MM.1S (cell line): Measurements from ENCODE around the gene OR8D1.

Experiments
- DNase-seq: peaks from one replicate; pipeline ENCODE4 v3.0.0-alpha.2; 2015
- H2AFZ ChIP-seq: fragments of 300-600 bp; sonication (generic); 2 replicates; pipeline ENCODE4 v1.6.0; 2016; ENCODE audit warnings: antibody characterized with exemption, low read length
- H3F3A ChIP-seq: fragments of 300-600 bp; sonication (generic); 2 replicates; pipeline ENCODE4 v1.6.1; 2016; ENCODE audit warnings: mild to moderate bottlenecking, antibody characterized with exemption, low read length, moderate library complexity, mixed read lengths; ENCODE audit not compliant: insufficient read depth
- H3K27ac ChIP-seq: fragments of 300-600 bp; sonication (generic); 2 replicates; pipeline ENCODE4 v1.5.1; 2016; ENCODE audit warnings: mild to moderate bottlenecking, low read length
- H3K27me3 ChIP-seq: fragments of 300-600 bp; sonication (generic); replicated peaks from 2 replicates; pipeline ENCODE4 v1.6.0; 2016; ENCODE audit warnings: low read length; ENCODE audit not compliant: insufficient read depth
- H3K36me3 ChIP-seq: fragments of 300-600 bp; sonication (generic); replicated peaks from 2 replicates; pipeline ENCODE4 v1.6.1; 2016; ENCODE audit warnings: mild to moderate bottlenecking, low read length, mixed read lengths; ENCODE audit not compliant: insufficient read depth
- H3K4me1 ChIP-seq: fragments of 300-600 bp; sonication (generic); 2 replicates; pipeline ENCODE4 v1.6.1; 2016; ENCODE audit warnings: low read length, mixed read lengths
- H3K4me2 ChIP-seq: fragments of 300-600 bp; sonication (generic); 2 replicates; pipeline ENCODE4 v1.6.0; 2016; ENCODE audit warnings: low read depth, low read length
- H3K4me3 ChIP-seq: fragments of 300-600 bp; sonication (generic); 2 replicates; pipeline ENCODE4 v1.5.1; 2016; ENCODE audit warnings: low read length, mixed read lengths
- H3K79me2 ChIP-seq: fragments of 300-600 bp; sonication (generic); 2 replicates; pipeline ENCODE4 v1.6.1; 2016; ENCODE audit warnings: mixed run types, low read length, mixed read lengths
- H3K9ac ChIP-seq: fragments of 300-600 bp; sonication (generic); 2 replicates; pipeline ENCODE4 v1.6.1; 2016; ENCODE audit warnings: low read length, mixed read lengths
- H3K9me2 ChIP-seq: fragments of 300-600 bp; sonication (generic); replicated peaks from 2 replicates; pipeline ENCODE4 v1.6.1; 2016; ENCODE audit warnings: mild to moderate bottlenecking, low read length, mixed read lengths; ENCODE audit not compliant: insufficient read depth
- H3K9me3 ChIP-seq: fragments of 300-600 bp; sonication (generic); replicated peaks from 2 replicates; pipeline ENCODE4 v1.6.1; 2016; ENCODE audit warnings: mild to moderate bottlenecking, low read length, mixed read lengths; ENCODE audit not compliant: insufficient read depth
- H4K20me1 ChIP-seq: fragments of 300-600 bp; sonication (generic); 2 replicates; pipeline ENCODE4 v1.6.1; 2016; ENCODE audit warnings: mild to moderate bottlenecking, low read length, moderate library complexity, mixed read lengths; ENCODE audit not compliant: insufficient read depth
- CTCF ChIP-seq: fragments of 300-600 bp; sonication (generic); IDR thresholded peaks from 2 replicates; pipeline ENCODE4 v1.5.1; 2016; ENCODE audit warnings: antibody characterized with exemption, low read length, mixed read lengths
- EZH2 ChIP-seq: fragments of 300-600 bp; sonication (generic); optimal IDR thresholded peaks from 2 replicates; pipeline ENCODE3; 2017; ENCODE audit warnings: low read depth, mild to moderate bottlenecking, antibody characterized with exemption, low read length, mixed read lengths
- EZH2phosphoT487 ChIP-seq: fragments of 300-600 bp; sonication (generic); IDR thresholded peaks from 2 replicates; pipeline ENCODE4 v1.6.1; 2018; ENCODE audit warnings: antibody characterized with exemption, low read length

Gene OR8D1

GRCh38 chr11:124331873-124332272 lies 18.1 kb upstream of the OR8D1 start:
- H3K9me3 ChIP-seq, result no peaks in the 10 kb centered on the region
- DNase-seq, result no peak
- TF ChIP-seq EZH2 (no peak), EZH2phosphoT487 (no peak), CTCF (no peak)
- H3K79me2 ChIP-seq, result no peaks in the 10 kb centered on the region
- no peak overlapping the region for H3K4me2 ChIP-seq
- no peak overlapping the region for H3K9ac ChIP-seq
- H2AFZ ChIP-seq, result no peak overlapping the region
- H3K27ac ChIP-seq, result no peak overlapping the region
- peaks cover 19% of the 10 kb centered on the region for H3K4me1 ChIP-seq
- H3F3A ChIP-seq, result peaks cover 12% of the 10 kb centered on the region
- no peaks in the 10 kb centered on the region for H4K20me1 ChIP-seq
- no peaks in the 10 kb centered on the region for H3K36me3 ChIP-seq
- no peak overlapping the region for H3K4me3 ChIP-seq
- no peaks in the 10 kb centered on the region for H3K9me2 ChIP-seq
- H3K27me3 ChIP-seq, result peaks cover 11% of the 10 kb centered on the region; the same call in 1 of the 2 replicates

- Histone ChIP-seq H3K4me1 (peaks cover 19% of the 10 kb centered on the region), H3K4me2 (peak overlapping the region; percentile 23; the same call in 1 of the 2 replicates), H3K27ac (no peak overlapping the region), H3K27me3 (peaks cover 11% of the 10 kb centered on the region; the same call in 1 of the 2 replicates), H3K9me3 (no peaks in the 10 kb centered on the region), H2AFZ (no peak overlapping the region), H3K9ac (no peak overlapping the region), H3K9me2 (no peaks in the 10 kb centered on the region), H3K79me2 (no peaks in the 10 kb centered on the region), H4K20me1 (no peaks in the 10 kb centered on the region), H3K36me3 (no peaks in the 10 kb centered on the region), H3F3A (peaks cover 12% of the 10 kb centered on the region), H3K4me3 (no peak overlapping the region)
- DNase-seq, result peak; percentile 80
- peak; percentile 24; the same call in 1 of the 2 replicates for TF ChIP-seq CTCF
- no peak for TF ChIP-seq EZH2phosphoT487
- no peak for TF ChIP-seq EZH2
Measured at GRCh38 chr11:124329787-124330478, 16.2 kb upstream of the OR8D1 start.

GRCh38 chr11:124327775-124328174 lies 14.0 kb upstream of the OR8D1 start:
- H3F3A ChIP-seq, result peaks cover 12% of the 10 kb centered on the region
- no peak overlapping the region for H3K9ac ChIP-seq
- no peaks in the 10 kb centered on the region for H3K9me2 ChIP-seq
- H2AFZ ChIP-seq, result no peak overlapping the region
- H3K27me3 ChIP-seq, result peaks cover 11% of the 10 kb centered on the region; the same call in 1 of the 2 replicates
- H3K9me3 ChIP-seq, result no peaks in the 10 kb centered on the region
- H3K4me2 ChIP-seq, result no peak overlapping the region
- H3K36me3 ChIP-seq, result no peaks in the 10 kb centered on the region
- H3K4me3 ChIP-seq, result no peak overlapping the region
- H3K27ac ChIP-seq, result no peak overlapping the region
- TF ChIP-seq CTCF, result no peak
- no peak for TF ChIP-seq EZH2phosphoT487
- no peak for TF ChIP-seq EZH2
- no peaks in the 10 kb centered on the region for H3K79me2 ChIP-seq
- peaks cover 19% of the 10 kb centered on the region for H3K4me1 ChIP-seq
- H4K20me1 ChIP-seq, result no peaks in the 10 kb centered on the region
- DNase-seq, result no peak
